DND-41 (cell line): ENCODE data around the gene ZNF606.

Experiments used
- ATAC-seq: fragments of 200-7000 bp; cut with Tn5 transposase; 3 replicates; pipeline ENCODE4 v1.9.1; 2021; ENCODE audit warnings: low read depth; ENCODE audit not compliant: insufficient read depth
- DNase-seq: peaks from one replicate; pipeline ENCODE4 v3.0.0-alpha.2; 2020
- H2AFZ ChIP-seq: 2 replicates; pipeline ENCODE4 v1.6.0; 2012; ENCODE audit warnings: low read depth, low read length
- H3K27ac ChIP-seq: 2 replicates; pipeline ENCODE4 v1.5.1; 2012; ENCODE audit warnings: low read length, inconsistent platforms
- H3K27me3 ChIP-seq: fragments of 200-600 bp; sonication (generic); 2 replicates; pipeline ENCODE4 v1.6.0; 2012; ENCODE audit warnings: low read length, mild to moderate bottlenecking, inconsistent platforms; ENCODE audit not compliant: insufficient read depth, poor library complexity
- H3K36me3 ChIP-seq: 2 replicates; pipeline ENCODE4 v1.5.1; 2012; ENCODE audit warnings: low read length, inconsistent platforms; ENCODE audit not compliant: insufficient read depth
- H3K4me1 ChIP-seq: 2 replicates; pipeline ENCODE4 v1.5.1; 2012; ENCODE audit warnings: mild to moderate bottlenecking, low read length; ENCODE audit not compliant: insufficient read depth
- H3K4me2 ChIP-seq: 2 replicates; pipeline ENCODE4 v1.6.0; 2012; ENCODE audit warnings: mild to moderate bottlenecking, moderate library complexity, low read length, inconsistent platforms; ENCODE audit not compliant: insufficient read depth
- H3K4me3 ChIP-seq, 2 experiments: fragments of 200-600 bp in 1 of 2; shearing (Covaris generic) in 1 of 2; 2 replicates each; pipeline ENCODE4 v1.5.1; 2012 to 2016; ENCODE audit warnings: inconsistent platforms in 2 of 2, low read length in 2 of 2, mild to moderate bottlenecking in 2 of 2, low read depth in 1 of 2, moderate library complexity in 1 of 2
- H3K79me2 ChIP-seq: 2 replicates; pipeline ENCODE4 v1.6.0; 2012; ENCODE audit warnings: low read length, inconsistent platforms; ENCODE audit not compliant: insufficient read depth
- H3K9ac ChIP-seq: 2 replicates; pipeline ENCODE4 v1.6.0; 2012; ENCODE audit warnings: low read depth, mild to moderate bottlenecking, inconsistent platforms, low read length, moderate library complexity
- H3K9me3 ChIP-seq: 2 replicates; pipeline ENCODE4 v1.5.1; 2012; ENCODE audit warnings: low read length, moderate library complexity, mild to moderate bottlenecking, inconsistent platforms; ENCODE audit not compliant: insufficient read depth, severe bottlenecking
- H4K20me1 ChIP-seq: 2 replicates; pipeline ENCODE4 v1.6.0; 2012; ENCODE audit warnings: low read length; ENCODE audit not compliant: insufficient read depth
- EZH2 ChIP-seq: IDR thresholded peaks from 3 replicates; pipeline ENCODE4 v1.6.1; 2012; ENCODE audit warnings: borderline replicate concordance, low read depth, mild to moderate bottlenecking, moderate library complexity, low read length, inconsistent platforms; ENCODE audit not compliant: severe bottlenecking
- TF ChIP-seq, protein P1 (sequence below): IDR thresholded peaks from 2 replicates; pipeline ENCODE4 v1.5.1; 2012; ENCODE audit warnings: borderline replicate concordance, low read length, moderate library complexity, mild to moderate bottlenecking; ENCODE audit not compliant: poor library complexity, severe bottlenecking; ENCODE audit errors: extremely low read depth

Gene ZNF606

DNA sequence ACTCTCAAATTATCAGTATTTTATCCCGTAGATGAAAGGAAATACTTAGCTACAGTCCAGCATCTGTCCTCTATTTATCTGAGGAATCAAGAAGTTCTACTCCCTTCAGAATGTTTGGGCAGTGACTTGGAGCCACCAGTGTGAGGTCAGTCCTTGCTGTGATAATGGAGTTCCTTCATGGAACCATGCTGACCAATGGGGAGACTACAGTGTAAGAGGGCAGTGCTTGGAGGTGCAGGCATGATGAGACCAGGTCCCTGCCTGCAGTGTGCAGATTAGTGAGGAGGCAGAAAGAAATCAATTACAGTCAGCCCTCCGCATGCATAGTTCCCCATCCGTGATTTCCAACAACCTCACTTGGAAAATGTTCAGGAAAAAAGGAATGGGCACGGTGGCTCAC is 28.2 kb downstream of the ZNF606 start, which contains the start of gene C19orf18:
TSS of gene C19orf18 (minus strand) at position 101 of the 400 bp plus-strand sequence. CDS start 102 bp downstream, outside the sequence.
- Histone ChIP-seq H3K9me3 (peaks cover 66% of the 10 kb centered on the region), H3K4me1 (no peaks in the 10 kb centered on the region)

DNA sequence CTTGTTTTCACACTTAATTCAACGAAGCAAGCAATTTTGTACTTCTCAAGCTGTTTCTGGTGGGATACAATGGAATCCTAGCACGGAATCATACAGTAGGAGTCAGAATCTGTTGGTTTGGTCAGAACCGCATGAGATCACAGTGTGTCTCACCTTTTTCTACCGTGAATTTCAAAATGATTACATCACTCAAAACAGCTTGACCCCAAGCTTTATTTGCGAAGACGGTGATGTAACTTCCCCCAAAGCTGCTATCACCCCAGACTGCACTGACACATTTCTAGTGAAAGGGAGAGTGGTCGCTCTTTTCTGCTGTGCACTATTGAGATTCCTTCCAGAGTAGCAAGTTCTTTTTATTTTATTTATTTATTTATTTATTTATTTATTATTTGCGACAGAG is 37.9 kb downstream of the ZNF606 start:
- DNase-seq (no peak), ATAC-seq (no peak)
- no peaks in the 10 kb centered on the region for H3K79me2 ChIP-seq
- H4K20me1 ChIP-seq = no peaks in the 10 kb centered on the region
- no peak overlapping the region for H3K4me2 ChIP-seq
- H3K4me1 ChIP-seq = no peaks in the 10 kb centered on the region
- no peaks in the 10 kb centered on the region; the same call in 1 of the 2 replicates for H3K36me3 ChIP-seq
- peaks cover 15% of the 10 kb centered on the region for H3K9me3 ChIP-seq
- H3K9ac ChIP-seq = no peak overlapping the region
- no peak overlapping the region for H3K4me3 ChIP-seq
- H2AFZ ChIP-seq = no peak overlapping the region
- no peak for TF ChIP-seq EZH2
- TF ChIP-seq, protein P1, sequence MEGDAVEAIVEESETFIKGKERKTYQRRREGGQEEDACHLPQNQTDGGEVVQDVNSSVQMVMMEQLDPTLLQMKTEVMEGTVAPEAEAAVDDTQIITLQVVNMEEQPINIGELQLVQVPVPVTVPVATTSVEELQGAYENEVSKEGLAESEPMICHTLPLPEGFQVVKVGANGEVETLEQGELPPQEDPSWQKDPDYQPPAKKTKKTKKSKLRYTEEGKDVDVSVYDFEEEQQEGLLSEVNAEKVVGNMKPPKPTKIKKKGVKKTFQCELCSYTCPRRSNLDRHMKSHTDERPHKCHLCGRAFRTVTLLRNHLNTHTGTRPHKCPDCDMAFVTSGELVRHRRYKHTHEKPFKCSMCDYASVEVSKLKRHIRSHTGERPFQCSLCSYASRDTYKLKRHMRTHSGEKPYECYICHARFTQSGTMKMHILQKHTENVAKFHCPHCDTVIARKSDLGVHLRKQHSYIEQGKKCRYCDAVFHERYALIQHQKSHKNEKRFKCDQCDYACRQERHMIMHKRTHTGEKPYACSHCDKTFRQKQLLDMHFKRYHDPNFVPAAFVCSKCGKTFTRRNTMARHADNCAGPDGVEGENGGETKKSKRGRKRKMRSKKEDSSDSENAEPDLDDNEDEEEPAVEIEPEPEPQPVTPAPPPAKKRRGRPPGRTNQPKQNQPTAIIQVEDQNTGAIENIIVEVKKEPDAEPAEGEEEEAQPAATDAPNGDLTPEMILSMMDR = no peak
- H3K27me3 ChIP-seq = no peaks in the 10 kb centered on the region
- no peak overlapping the region for H3K27ac ChIP-seq

More for the DNA sequence above, 28.2 kb downstream of the ZNF606 start, which contains the start of gene C19orf18:
- no peak within 1 kb of the TSS for H2AFZ ChIP-seq
- H3K27me3 ChIP-seq = no peaks in the 10 kb centered on the region
- no peaks in the 10 kb centered on the region for H3K79me2 ChIP-seq
- DNase-seq (no peak), ATAC-seq (no peak)
- no peak within 1 kb of the TSS for H3K4me3 ChIP-seq
- TF ChIP-seq EZH2 = no peak
- TF ChIP-seq, protein P1 = no peak
- H3K36me3 ChIP-seq = peaks cover 32% of the 10 kb centered on the region
- no peak within 1 kb of the TSS for H3K4me2 ChIP-seq
- H4K20me1 ChIP-seq = no peaks in the 10 kb centered on the region
- no peak within 1 kb of the TSS for H3K27ac ChIP-seq
- no peak within 1 kb of the TSS for H3K9ac ChIP-seq

DNA sequence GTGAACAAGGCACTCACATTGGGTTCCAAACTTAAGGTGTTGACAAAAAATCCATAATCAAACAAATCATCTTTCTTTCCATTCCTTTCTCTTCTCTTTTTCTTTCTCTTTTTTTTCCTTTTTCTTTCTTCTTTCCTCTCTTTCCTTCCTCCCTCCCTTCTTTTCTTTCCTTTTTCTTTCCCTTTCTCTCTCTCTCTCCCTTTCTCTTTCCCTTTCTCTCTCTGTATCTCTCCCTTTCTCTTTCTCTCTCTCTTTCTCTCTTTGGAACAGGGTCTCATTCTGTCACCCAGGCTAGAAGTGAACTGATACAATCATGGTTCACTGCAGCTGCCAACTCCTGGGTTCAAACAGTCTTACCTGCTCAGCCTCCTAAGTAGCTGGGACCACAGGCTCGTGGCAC is 40.8 kb downstream of the ZNF606 start:
- H3K9ac ChIP-seq = no peak overlapping the region
- H3K36me3 ChIP-seq = no peaks in the 10 kb centered on the region
- no peak overlapping the region for H2AFZ ChIP-seq
- no peaks in the 10 kb centered on the region for H3K4me1 ChIP-seq
- H3K4me2 ChIP-seq = no peak overlapping the region
- H3K27ac ChIP-seq = no peak overlapping the region
- H3K27me3 ChIP-seq = no peaks in the 10 kb centered on the region
- DNase-seq (no peak), ATAC-seq (no peak)
- peaks cover 7% of the 10 kb centered on the region for H3K9me3 ChIP-seq
- no peaks in the 10 kb centered on the region for H4K20me1 ChIP-seq
- TF ChIP-seq, protein P1 = no peak
- no peak overlapping the region for H3K4me3 ChIP-seq
- H3K79me2 ChIP-seq = no peaks in the 10 kb centered on the region

DNA sequence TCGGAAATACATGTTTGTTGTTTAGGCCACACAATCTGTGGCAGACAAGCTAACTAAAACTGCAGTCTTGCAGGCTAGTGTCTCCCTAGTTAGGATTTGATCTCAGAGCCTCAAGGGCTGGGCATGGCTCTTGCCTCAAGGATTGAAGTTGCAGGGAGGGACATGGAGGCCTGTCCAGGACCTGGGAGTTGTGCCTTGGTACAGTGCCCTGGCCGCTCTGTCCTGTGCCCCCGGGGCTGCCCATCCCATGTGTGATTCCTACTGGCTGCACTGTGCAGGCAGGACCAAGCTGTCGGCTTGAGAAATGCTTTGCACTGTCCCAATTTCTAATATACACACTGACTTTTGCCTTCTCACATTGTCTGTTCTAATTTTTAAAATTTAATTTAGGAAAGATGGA is 47.6 kb downstream of the ZNF606 start:
- no peaks in the 10 kb centered on the region for H3K79me2 ChIP-seq
- H3K9me3 ChIP-seq = peaks cover 5% of the 10 kb centered on the region
- no peaks in the 10 kb centered on the region for H3K36me3 ChIP-seq
- TF ChIP-seq, protein P1 = no peak
- TF ChIP-seq EZH2 = no peak
- H3K27me3 ChIP-seq = no peaks in the 10 kb centered on the region
- H3K4me2 ChIP-seq = no peak overlapping the region
- H3K27ac ChIP-seq = no peak overlapping the region
- no peak overlapping the region for H2AFZ ChIP-seq
- no peak for ATAC-seq
- no peak overlapping the region for H3K4me3 ChIP-seq
- H3K9ac ChIP-seq = no peak overlapping the region
- H4K20me1 ChIP-seq = no peaks in the 10 kb centered on the region
- DNase-seq = no peak
- H3K4me1 ChIP-seq = no peaks in the 10 kb centered on the region
